AG10803 (cell line): ENCODE measurements around the gene MTA1.

ENCODE experiments used
- DNase-seq: peaks from one replicate; pipeline ENCODE4 v3.0.0; 2010; ENCODE audit warnings: low read depth
- H3K4me3 ChIP-seq: 2 replicates; pipeline ENCODE4 v1.5.1; 2011; ENCODE audit warnings: mild to moderate bottlenecking, low read length, control low read depth
- TF ChIP-seq, protein P1 (sequence below): conservative IDR thresholded peaks from 2 replicates; pipeline ENCODE4 v1.5.1; 2011; ENCODE audit warnings: mild to moderate bottlenecking, low read length, control low read depth, inconsistent platforms

Gene MTA1

DNA sequence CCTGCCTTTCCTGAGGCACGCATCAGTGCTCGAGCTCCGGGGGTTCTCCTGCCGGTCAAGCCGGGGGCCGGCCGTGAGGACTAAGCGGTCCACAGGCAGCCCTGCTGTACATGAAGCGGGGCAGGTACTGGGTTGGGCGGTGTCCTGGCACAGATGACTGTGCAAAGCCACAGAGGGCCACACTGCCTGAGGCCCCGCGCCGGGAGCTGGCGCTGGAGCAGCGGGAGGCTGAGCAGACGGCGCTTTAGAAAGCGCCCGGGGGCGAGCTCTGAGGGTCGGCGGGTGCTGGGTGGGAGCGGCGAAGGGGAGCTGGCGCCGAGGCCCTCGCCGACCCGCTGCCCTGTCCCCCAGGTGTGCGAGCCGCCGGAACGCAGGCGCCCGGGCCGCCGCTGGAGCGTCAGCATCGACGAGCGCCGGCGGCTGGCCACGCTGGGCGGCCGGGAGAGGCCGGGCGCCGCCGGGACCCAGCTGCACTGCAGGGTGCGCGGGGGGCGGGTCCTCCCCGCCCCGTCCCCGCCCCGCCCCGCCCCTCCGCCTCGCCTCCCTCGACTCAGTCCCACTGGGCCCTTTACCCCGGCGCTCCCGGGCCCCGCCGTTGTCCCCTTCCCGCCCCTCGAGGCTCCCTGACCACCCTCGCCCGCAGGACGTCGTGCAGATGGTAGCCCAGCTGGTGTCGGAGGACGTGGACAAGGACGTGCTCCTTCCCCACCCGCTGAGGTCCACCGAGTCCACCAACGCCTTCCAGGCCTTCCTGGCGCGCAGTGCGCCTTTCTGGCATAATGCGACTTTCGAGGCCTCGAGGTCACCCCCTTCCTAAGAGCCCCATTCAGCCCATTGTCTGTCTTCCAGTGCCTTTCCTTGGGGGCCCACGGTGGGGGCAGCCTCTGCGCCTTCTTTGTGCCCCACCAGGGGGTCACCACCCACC lies 8.3 kb upstream of the MTA1 start:
- peak; percentile 24 for DNase-seq
- TF ChIP-seq, protein P1, sequence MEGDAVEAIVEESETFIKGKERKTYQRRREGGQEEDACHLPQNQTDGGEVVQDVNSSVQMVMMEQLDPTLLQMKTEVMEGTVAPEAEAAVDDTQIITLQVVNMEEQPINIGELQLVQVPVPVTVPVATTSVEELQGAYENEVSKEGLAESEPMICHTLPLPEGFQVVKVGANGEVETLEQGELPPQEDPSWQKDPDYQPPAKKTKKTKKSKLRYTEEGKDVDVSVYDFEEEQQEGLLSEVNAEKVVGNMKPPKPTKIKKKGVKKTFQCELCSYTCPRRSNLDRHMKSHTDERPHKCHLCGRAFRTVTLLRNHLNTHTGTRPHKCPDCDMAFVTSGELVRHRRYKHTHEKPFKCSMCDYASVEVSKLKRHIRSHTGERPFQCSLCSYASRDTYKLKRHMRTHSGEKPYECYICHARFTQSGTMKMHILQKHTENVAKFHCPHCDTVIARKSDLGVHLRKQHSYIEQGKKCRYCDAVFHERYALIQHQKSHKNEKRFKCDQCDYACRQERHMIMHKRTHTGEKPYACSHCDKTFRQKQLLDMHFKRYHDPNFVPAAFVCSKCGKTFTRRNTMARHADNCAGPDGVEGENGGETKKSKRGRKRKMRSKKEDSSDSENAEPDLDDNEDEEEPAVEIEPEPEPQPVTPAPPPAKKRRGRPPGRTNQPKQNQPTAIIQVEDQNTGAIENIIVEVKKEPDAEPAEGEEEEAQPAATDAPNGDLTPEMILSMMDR, result no peak
- H3K4me3 ChIP-seq, result peak overlapping the region; percentile 47

- no peak overlapping the region for H3K4me3 ChIP-seq
- no peak for DNase-seq
- TF ChIP-seq, protein P1, result no peak
Observed at GRCh38 chr14:105411985-105412770, 7.4 kb upstream of the MTA1 start.

DNA sequence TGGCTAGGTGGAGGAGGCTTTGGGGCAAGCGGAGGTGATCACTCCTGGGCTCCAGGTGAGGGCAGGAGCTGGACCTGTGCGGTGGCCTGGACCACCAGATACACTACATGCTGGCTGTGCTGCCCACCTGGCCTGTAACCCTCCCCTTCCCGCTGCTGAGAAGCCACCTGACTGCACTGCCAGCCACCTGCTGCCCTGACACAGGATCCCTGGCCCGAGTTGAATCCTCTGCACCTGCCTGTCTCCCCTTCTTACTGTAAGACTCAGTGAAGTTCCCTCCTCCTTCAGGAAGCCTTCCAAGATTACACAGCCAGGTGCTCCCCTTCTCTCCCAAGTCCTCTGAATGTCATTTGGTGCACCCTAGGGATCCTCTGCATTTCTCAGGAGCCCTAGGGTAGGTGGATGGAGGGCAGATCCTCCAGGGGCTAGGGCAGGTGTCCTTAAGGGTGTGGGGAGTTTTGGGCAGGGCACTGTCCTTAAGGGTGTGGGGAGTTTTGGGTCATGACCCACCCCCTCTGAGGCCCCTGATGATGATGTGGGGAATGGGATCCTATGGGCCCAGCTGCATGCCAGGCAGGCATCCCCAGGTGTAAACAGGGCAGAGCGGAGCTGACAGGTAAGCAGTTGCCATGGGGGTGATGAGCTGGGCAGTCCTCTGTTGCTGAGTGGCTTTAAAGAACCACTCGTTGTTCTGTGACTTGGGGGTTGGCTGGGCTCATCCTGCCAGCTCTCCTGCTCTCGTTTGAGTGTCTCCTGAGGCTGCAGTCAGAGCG lies 6.7 kb upstream of the MTA1 start:
- TF ChIP-seq, protein P1, result no peak
- no peak overlapping the region for H3K4me3 ChIP-seq
- DNase-seq, result no peak

- H3K4me3 ChIP-seq, result no peak overlapping the region
- TF ChIP-seq, protein P1, result no peak
- DNase-seq, result no peak
Observed at GRCh38 chr14:105413544-105413886, 6.1 kb upstream of the MTA1 start.

GRCh38 chr14:105414456-105415371 lies 4.9 kb upstream of the MTA1 start:
- peak overlapping the region; percentile 45 for H3K4me3 ChIP-seq
- TF ChIP-seq, protein P1, result peak; percentile 29
- peak; percentile 61 for DNase-seq
